IMR-90 (cell line): Measurements from ENCODE around the gene SYNE2. TPM values are rescaled to one million over a fixed set of nuclear protein-coding genes. Genes with fewer than 3 reads are reported as not detected.
A peak's percentile ranks its signal among the peaks of the same experiment; 100 is the strongest.

Source experiments
- ATAC-seq: fragments of 200-7000 bp; cut with Tn5 transposase; 2 replicates; pipeline ENCODE4 v1.9.1; 2020; ENCODE audit warnings: low read depth, mild to moderate bottlenecking, moderate library complexity
- BruUV-seq: library from RNA; stranded (reverse); fragments of 400-500 nt; replicated peaks from 2 replicates; lab custom pipeline; 2021; lab: Mats Ljungman, UMichigan
- CTCF ChIA-PET: fragments of 300-600 bp; formaldehyde crosslinking; extraction: SDS; loops from one replicate; lab custom pipeline; 2021; ENCODE audit warnings: antibody characterized with exemption; lab: Yijun Ruan, JAX
- POLR2A ChIA-PET: fragments of 300-600 bp; sonication (Branson Sonifier 250); formaldehyde crosslinking; loops from one replicate; lab custom pipeline; 2022; ENCODE audit warnings: antibody characterized with exemption; ENCODE audit not compliant: unreplicated experiment; lab: Charles Lee
- DNase-seq: peaks from one replicate; pipeline ENCODE4 v3.0.0; 2013
- H2AFZ ChIP-seq: replicated peaks from 2 replicates; pipeline ENCODE3; 2013; ENCODE audit warnings: low read length, mild to moderate bottlenecking; ENCODE audit not compliant: poor library complexity
- H2AK5ac ChIP-seq: 2 replicates; pipeline ENCODE4 v1.6.1; 2013; ENCODE audit warnings: low read depth, low read length, inconsistent platforms
- H2AK9ac ChIP-seq: replicated peaks from 2 replicates; pipeline ENCODE3; 2013; ENCODE audit warnings: mild to moderate bottlenecking, low read depth, low read length, moderate library complexity; ENCODE audit not compliant: poor library complexity
- H2BK120ac ChIP-seq: 2 replicates; pipeline ENCODE4 v1.6.1; 2013; ENCODE audit warnings: low read depth, low read length, inconsistent platforms
- H2BK15ac ChIP-seq: 3 replicates; pipeline ENCODE4 v1.6.1; 2013; ENCODE audit warnings: low read depth, low read length, inconsistent platforms
- H2BK20ac ChIP-seq: 2 replicates; pipeline ENCODE4 v1.6.1; 2013; ENCODE audit warnings: low read depth, mild to moderate bottlenecking, inconsistent platforms, low read length, moderate library complexity
- H2BK5ac ChIP-seq: 2 replicates; pipeline ENCODE4 v1.6.1; 2013; ENCODE audit warnings: mild to moderate bottlenecking, low read depth, low read length, inconsistent platforms; ENCODE audit not compliant: poor library complexity, severe bottlenecking
- H3K14ac ChIP-seq: replicated peaks from 2 replicates; pipeline ENCODE4 v1.6.1; 2013; ENCODE audit warnings: low read depth, low read length, inconsistent platforms
- H3K18ac ChIP-seq: 2 replicates; pipeline ENCODE4 v1.6.1; 2013; ENCODE audit warnings: low read depth, low read length, control low read depth
- H3K23ac ChIP-seq: 2 replicates; pipeline ENCODE4 v1.6.1; 2013; ENCODE audit warnings: low read depth, low read length, inconsistent platforms
- H3K27ac ChIP-seq: 2 replicates; pipeline ENCODE4 v1.5.1; 2013; ENCODE audit warnings: mild to moderate bottlenecking, control low read depth, low read length; ENCODE audit not compliant: insufficient read depth
- H3K27me3 ChIP-seq: 2 replicates; pipeline ENCODE4 v1.6.1; 2013; ENCODE audit warnings: low read length; ENCODE audit not compliant: control insufficient read depth, insufficient read depth
- H3K36me3 ChIP-seq: 2 replicates; pipeline ENCODE4 v1.6.1; 2013; ENCODE audit warnings: low read length, mixed read lengths; ENCODE audit not compliant: control insufficient read depth, insufficient read depth
- H3K4ac ChIP-seq: 2 replicates; pipeline ENCODE4 v1.6.1; 2013; ENCODE audit warnings: low read depth, low read length, inconsistent platforms
- H3K4me1 ChIP-seq: 2 replicates; pipeline ENCODE4 v1.6.1; 2013; ENCODE audit warnings: low read length, mixed read lengths; ENCODE audit not compliant: control insufficient read depth, insufficient read depth
- H3K4me2 ChIP-seq: 2 replicates; pipeline ENCODE4 v1.6.1; 2013; ENCODE audit warnings: low read depth, mild to moderate bottlenecking, control low read depth, low read length, moderate library complexity
- H3K4me3 ChIP-seq: 2 replicates; pipeline ENCODE4 v1.5.1; 2013; ENCODE audit warnings: low read depth, mild to moderate bottlenecking, control low read depth, low read length, moderate library complexity; ENCODE audit not compliant: insufficient read depth
- H3K56ac ChIP-seq: 2 replicates; pipeline ENCODE4 v1.6.1; 2013; ENCODE audit warnings: low read length, inconsistent platforms; ENCODE audit not compliant: insufficient read depth; ENCODE audit errors: extremely low read depth
- H3K79me1 ChIP-seq, 2 experiments: 2 replicates each; pipeline ENCODE4 v1.6.1; 2013; ENCODE audit warnings: low read length in 2 of 2, inconsistent platforms in 1 of 2, low read depth in 1 of 2
- H3K9ac ChIP-seq: 2 replicates; pipeline ENCODE4 v1.6.1; 2013; ENCODE audit warnings: low read depth, low read length, control low read depth
- H3K9me1 ChIP-seq: 2 replicates; pipeline ENCODE4 v1.6.1; 2013; ENCODE audit warnings: low read length, inconsistent platforms; ENCODE audit not compliant: insufficient read depth
- H3K9me3 ChIP-seq: 2 replicates; pipeline ENCODE4 v1.6.1; 2013; ENCODE audit warnings: low read length; ENCODE audit not compliant: control insufficient read depth, insufficient read depth
- H4K20me1 ChIP-seq: 2 replicates; pipeline ENCODE4 v1.6.1; 2013; ENCODE audit warnings: low read length, inconsistent platforms; ENCODE audit not compliant: insufficient read depth
- H4K5ac ChIP-seq: 2 replicates; pipeline ENCODE4 v1.6.1; 2013; ENCODE audit warnings: mild to moderate bottlenecking, low read depth, low read length, control low read depth
- H4K8ac ChIP-seq, 2 experiments: 2 replicates each; pipeline ENCODE4 v1.6.1; 2013; ENCODE audit warnings: low read depth in 2 of 2, low read length in 2 of 2, control low read depth in 1 of 2, inconsistent platforms in 1 of 2
- H4K91ac ChIP-seq: 2 replicates; pipeline ENCODE4 v1.6.1; 2013; ENCODE audit warnings: low read depth, low read length, inconsistent platforms; ENCODE audit not compliant: insufficient read depth
- BHLHE40 ChIP-seq: fragments of 150-350 bp; IDR thresholded peaks from 2 replicates; pipeline ENCODE4 v1.6.1; 2016; ENCODE audit warnings: mild to moderate bottlenecking, low read depth, low read length
- CEBPB ChIP-seq: IDR thresholded peaks from 2 replicates; pipeline ENCODE4 v1.6.1; 2012; ENCODE audit warnings: low read depth, low read length, improper control_type of control experiment
- CHD1 ChIP-seq: IDR thresholded peaks from 2 replicates; pipeline ENCODE4 v1.6.1; 2012; ENCODE audit warnings: low read depth, low read length, improper control_type of control experiment
- ELK1 ChIP-seq: fragments of 150-350 bp; IDR thresholded peaks from 2 replicates; pipeline ENCODE4 v1.6.1; 2016; ENCODE audit warnings: low read depth, mild to moderate bottlenecking, low read length, moderate library complexity, borderline replicate concordance
- MAFK ChIP-seq: IDR thresholded peaks from 2 replicates; pipeline ENCODE4 v1.6.1; 2012; ENCODE audit warnings: low read depth, low read length, improper control_type of control experiment
- MAZ ChIP-seq: IDR thresholded peaks from 2 replicates; pipeline ENCODE4 v1.6.1; 2012; ENCODE audit warnings: low read depth, mild to moderate bottlenecking, low read length, improper control_type of control experiment, moderate library complexity, borderline replicate concordance
- NFE2L2 ChIP-seq: fragments of 150-350 bp; IDR thresholded peaks from 2 replicates; pipeline ENCODE4 v1.6.1; 2016; ENCODE audit warnings: low read depth, mild to moderate bottlenecking, low read length
- POLR2A ChIP-seq: IDR thresholded peaks from 2 replicates; pipeline ENCODE4 v1.6.1; 2012; ENCODE audit warnings: mild to moderate bottlenecking, low read depth, low read length
- RCOR1 ChIP-seq: IDR thresholded peaks from 2 replicates; pipeline ENCODE4 v1.6.1; 2012; ENCODE audit warnings: mild to moderate bottlenecking, low read length, improper control_type of control experiment; ENCODE audit not compliant: insufficient replicate concordance
- RFX5 ChIP-seq: IDR thresholded peaks from 2 replicates; pipeline ENCODE4 v1.8.0; 2012; ENCODE audit warnings: low read depth, mild to moderate bottlenecking, low read length, moderate library complexity
- SMC3 ChIP-seq: fragments of 150-350 bp; IDR thresholded peaks from 2 replicates; pipeline ENCODE4 v1.6.1; 2016; ENCODE audit warnings: low read depth, mild to moderate bottlenecking, antibody characterized with exemption, low read length, moderate library complexity
- WGBS, 2 experiments: methylation state at CpG; one replicate each; pipeline versions ENCODE4 v1.1.5 to v1.1.7; 2013; ENCODE audit warnings: missing lambda C conversion rate in 2 of 2; ENCODE audit not compliant: insufficient read length in 1 of 2; ENCODE audit errors: extremely low coverage in 2 of 2; 5-methylcytosine and 5-hydroxymethylcytosine counted together
- dilution Hi-C: fragments of 300-500 bp; cut with HindIII; formaldehyde crosslinking; loops from one replicate; pipeline ENCODE4 v1.14.3; 2018; ENCODE audit warnings: low sequenced_read_pairs; ENCODE audit not compliant: unreplicated experiment
- in situ Hi-C: fragments of 300-500 bp; cut with MboI; formaldehyde crosslinking; loops from 3 replicates; pipeline ENCODE4 v1.14.3; 2019; ENCODE audit warnings: low sequenced_read_pairs, inconsistent platforms, mixed read lengths
- intact Hi-C: fragments of 100-400 bp; cut with micrococcal nuclease; formaldehyde crosslinking; loops from 2 replicates; pipeline ENCODE4 v1.10.0; 2022
- polyA plus RNA-seq, 3 experiments: library from polyadenylated mRNA; depleted of rRNA; stranded (reverse); fragments of >200 nt; gene quantifications; 2 replicates each; pipeline ENCODE4 v1.2.3, GENCODE V29; 2012; ENCODE audit warnings: low replicate concordance in 1 of 3
- total RNA-seq: library from RNA; depleted of rRNA; stranded (reverse); fragments of >200 nt; gene quantifications from 2 replicates; pipeline ENCODE4 v1.2.3, GENCODE V29; 2012
- TF ChIP-seq, protein P1 (sequence below): conservative IDR thresholded peaks from 2 replicates; pipeline ENCODE4 v1.5.1; 2012; ENCODE audit warnings: mild to moderate bottlenecking, low read depth, low read length, improper control_type of control experiment

SYNE2 gene
- total and polyA plus RNA-seq, 2 of the 4 experiments (the other 2 are of a cell fraction) = 5.2 to 28.9 TPM

- DNase-seq = peak; percentile 67
- H4K8ac ChIP-seq = peak overlapping the region; percentile 18 to 68; a peak in 3 of 4 replicates
- H2AK9ac ChIP-seq = no peak overlapping the region
- peak overlapping the region; percentile 38 for H2BK5ac ChIP-seq
- no peak overlapping the region for H2AK5ac ChIP-seq
- peak; percentile 85 for ATAC-seq
- H4K20me1 ChIP-seq = no peaks in the 10 kb centered on the region
- 60% methylated on average over 3 of the region's 7 CpGs; no CpG with 5 or more reads in 1 of the 2 experiments for WGBS, 2 experiments
- peak overlapping the region; percentile 28; the same call in 1 of the 2 replicates for H3K27ac ChIP-seq
- no peaks in the 10 kb centered on the region for H3K9me3 ChIP-seq
- H3K79me1 ChIP-seq = no peaks in the 10 kb centered on the region; a peak in 1 of 4 replicates
- peak overlapping the region; percentile 82 for H3K14ac ChIP-seq
- H3K4me3 ChIP-seq = no peak overlapping the region
- no peaks in the 10 kb centered on the region; the same call in 1 of the 2 replicates for H3K9me1 ChIP-seq
- peak overlapping the region; percentile 23 for H3K4me2 ChIP-seq
- no TSS peak for BruUV-seq
- peak overlapping the region; percentile 67; the same call in 1 of the 2 replicates for H3K18ac ChIP-seq
- peak overlapping the region; percentile 71 for H2BK120ac ChIP-seq
- H3K4ac ChIP-seq = peak overlapping the region; percentile 49; the same call in 1 of the 2 replicates
- peaks cover 13% of the 10 kb centered on the region for H3K4me1 ChIP-seq
- no peak overlapping the region for H3K9ac ChIP-seq
- no peak for TF ChIP-seq MAZ
- no peak for TF ChIP-seq ELK1
- TF ChIP-seq MAFK = no peak
- TF ChIP-seq SMC3 = no peak
- TF ChIP-seq CHD1 = no peak
- TF ChIP-seq CEBPB = no peak
- TF ChIP-seq BHLHE40 = no peak
- no peak for TF ChIP-seq NFE2L2
- no peak for TF ChIP-seq RFX5
- TF ChIP-seq, protein P1, sequence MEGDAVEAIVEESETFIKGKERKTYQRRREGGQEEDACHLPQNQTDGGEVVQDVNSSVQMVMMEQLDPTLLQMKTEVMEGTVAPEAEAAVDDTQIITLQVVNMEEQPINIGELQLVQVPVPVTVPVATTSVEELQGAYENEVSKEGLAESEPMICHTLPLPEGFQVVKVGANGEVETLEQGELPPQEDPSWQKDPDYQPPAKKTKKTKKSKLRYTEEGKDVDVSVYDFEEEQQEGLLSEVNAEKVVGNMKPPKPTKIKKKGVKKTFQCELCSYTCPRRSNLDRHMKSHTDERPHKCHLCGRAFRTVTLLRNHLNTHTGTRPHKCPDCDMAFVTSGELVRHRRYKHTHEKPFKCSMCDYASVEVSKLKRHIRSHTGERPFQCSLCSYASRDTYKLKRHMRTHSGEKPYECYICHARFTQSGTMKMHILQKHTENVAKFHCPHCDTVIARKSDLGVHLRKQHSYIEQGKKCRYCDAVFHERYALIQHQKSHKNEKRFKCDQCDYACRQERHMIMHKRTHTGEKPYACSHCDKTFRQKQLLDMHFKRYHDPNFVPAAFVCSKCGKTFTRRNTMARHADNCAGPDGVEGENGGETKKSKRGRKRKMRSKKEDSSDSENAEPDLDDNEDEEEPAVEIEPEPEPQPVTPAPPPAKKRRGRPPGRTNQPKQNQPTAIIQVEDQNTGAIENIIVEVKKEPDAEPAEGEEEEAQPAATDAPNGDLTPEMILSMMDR = no peak
- TF ChIP-seq RCOR1 = no peak
- TF ChIP-seq POLR2A = no peak
- H3K36me3 ChIP-seq = no peaks in the 10 kb centered on the region
- no peaks in the 10 kb centered on the region for H3K27me3 ChIP-seq
- no peak overlapping the region for H3K56ac ChIP-seq
- peak overlapping the region; percentile 62; the same call in 1 of the 2 replicates for H3K23ac ChIP-seq
- in situ Hi-C loops = no loop called here
- CTCF ChIA-PET = interaction anchor here (1.3 kb wide), 1 partner anchor 13 kb away, joined by 3 read pairs; no protein-coding TSS in a partner anchor
- H2AFZ ChIP-seq = peak overlapping the region; percentile 52
- peak overlapping the region; percentile 85 for H2BK20ac ChIP-seq
- H4K91ac ChIP-seq = peak overlapping the region; percentile 24; the same call in 1 of the 2 replicates
- POLR2A ChIA-PET = interaction anchor here (0.5 kb wide), 1 partner anchor 695 kb away, joined by 3 read pairs; no protein-coding TSS in a partner anchor
- H4K5ac ChIP-seq = peak overlapping the region; percentile 59; the same call in 1 of the 2 replicates
- dilution Hi-C loops = no loop called here
- peak overlapping the region; percentile 39; the same call in 1 of the 3 replicates for H2BK15ac ChIP-seq
- intact Hi-C loops = no loop called here
These were observed 58.0 kb downstream of the SYNE2 start for GRCh38 chr14:63910583-63911363.
